KOPT-K1 (cell line): ENCODE measurements around the gene PPP1R2.

Source experiments
- H3K27ac ChIP-seq: fragments of 200-600 bp; sonication (generic); 2 replicates; pipeline ENCODE4 v1.5.1; 2016; ENCODE audit warnings: antibody characterized with exemption, mild to moderate bottlenecking, low read depth, low read length; ENCODE audit not compliant: poor library complexity, severe bottlenecking
- H3K36me3 ChIP-seq: fragments of 200-600 bp; sonication (generic); 2 replicates; pipeline ENCODE4 v1.5.1; 2017; ENCODE audit warnings: antibody characterized with exemption, mild to moderate bottlenecking, low read length, moderate library complexity; ENCODE audit not compliant: insufficient read depth
- H3K9me3 ChIP-seq: fragments of 200-600 bp; sonication (generic); 2 replicates; pipeline ENCODE4 v1.5.1; 2017; ENCODE audit warnings: antibody characterized with exemption, low read length, mild to moderate bottlenecking; ENCODE audit not compliant: insufficient read depth, poor library complexity, severe bottlenecking

PPP1R2 gene

DNA sequence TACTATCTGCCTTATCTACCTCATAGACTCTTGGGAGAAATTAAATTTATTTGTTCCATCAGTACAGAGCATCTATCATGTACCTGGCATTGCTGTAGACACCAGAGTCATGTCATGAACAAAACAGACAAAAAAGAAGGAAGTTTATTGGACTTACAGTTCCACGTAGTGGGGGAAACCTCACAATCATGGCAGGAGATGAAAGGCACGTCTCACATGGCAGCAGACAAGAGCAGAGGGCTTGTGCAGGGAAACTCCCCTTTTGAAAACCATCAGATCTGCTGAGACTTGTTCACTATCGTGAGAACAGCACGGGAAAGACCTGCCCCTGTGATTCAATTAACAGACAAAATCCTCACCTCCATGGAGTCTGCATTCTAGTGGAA lies 74.7 kb downstream of the PPP1R2 start:
- H3K36me3 ChIP-seq = no peaks in the 10 kb centered on the region
- H3K27ac ChIP-seq = no peak overlapping the region
- H3K9me3 ChIP-seq = peaks cover 14% of the 10 kb centered on the region

DNA sequence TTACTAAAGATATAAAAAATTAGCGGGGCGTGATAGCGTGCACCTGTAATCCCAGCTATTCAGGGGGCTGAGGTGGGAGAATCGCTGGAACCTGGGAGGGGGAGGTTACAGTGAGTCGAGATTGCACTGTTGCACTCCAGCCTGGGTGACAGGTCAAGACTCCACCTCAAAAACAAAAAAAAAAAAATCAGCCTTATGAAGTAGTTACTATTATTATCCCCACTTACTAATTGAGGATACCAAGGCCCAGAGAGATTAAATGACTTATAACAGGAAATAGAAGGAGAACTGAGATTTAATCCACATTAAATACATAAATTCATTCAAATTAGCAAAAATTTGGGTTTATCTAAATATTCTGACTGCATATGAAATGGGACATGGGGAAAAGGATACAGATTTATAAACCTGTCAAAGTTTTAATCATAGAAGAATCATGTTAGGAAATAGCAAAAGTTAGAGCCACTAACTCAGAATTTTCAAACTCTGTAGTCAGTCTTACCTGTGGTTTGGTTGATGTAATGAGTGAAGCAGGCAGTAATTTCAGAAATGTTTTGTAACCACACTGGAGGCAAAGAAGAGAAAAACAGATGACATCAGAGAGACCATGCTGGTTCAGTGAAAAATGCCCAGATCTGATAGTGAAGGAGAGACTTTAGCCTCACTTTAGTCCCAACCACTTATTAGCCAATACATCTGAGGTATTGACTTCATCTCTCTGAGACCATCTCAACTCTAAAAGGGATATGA lies 75.3 kb downstream of the PPP1R2 start:
- H3K27ac ChIP-seq = no peak overlapping the region
- H3K36me3 ChIP-seq = no peaks in the 10 kb centered on the region
- peaks cover 14% of the 10 kb centered on the region for H3K9me3 ChIP-seq

DNA sequence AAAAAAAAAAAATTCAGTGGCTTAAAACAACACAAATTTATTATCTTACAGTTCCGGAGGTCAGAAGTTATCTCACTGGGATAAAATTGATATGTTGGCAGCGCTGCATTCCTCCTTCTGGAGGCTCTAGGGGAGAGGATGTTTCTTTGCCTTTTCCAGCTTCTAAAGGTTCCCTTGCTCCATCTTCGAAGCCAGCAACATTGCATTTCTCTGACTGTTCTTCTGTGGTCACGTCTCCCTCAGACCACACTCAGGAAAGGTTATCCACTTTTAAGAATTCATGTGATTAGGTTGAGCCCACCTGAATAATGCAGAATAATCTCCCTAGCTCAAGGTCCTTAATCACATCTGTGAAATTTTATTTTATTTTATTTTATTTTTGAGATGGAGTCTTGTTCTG lies 76.9 kb downstream of the PPP1R2 start:
- H3K27ac ChIP-seq = no peak overlapping the region
- H3K36me3 ChIP-seq = no peaks in the 10 kb centered on the region
- H3K9me3 ChIP-seq = peaks cover 14% of the 10 kb centered on the region
